GM18517 (cell line): ENCODE measurements around the gene TMEM30B.
"Not testable (repeated sequence)": the region's sequence is repeated elsewhere in the genome, so short reads cannot be mapped to it uniquely, and the experiment has no call there.

Experiments
- ATAC-seq: cut with Tn5 transposase; IDR thresholded peaks from one replicate; pipeline ENCODE4 v1.9.1; 2021; ENCODE audit warnings: mild to moderate bottlenecking, moderate library complexity; ENCODE audit not compliant: unreplicated experiment

The TMEM30B gene

DNA sequence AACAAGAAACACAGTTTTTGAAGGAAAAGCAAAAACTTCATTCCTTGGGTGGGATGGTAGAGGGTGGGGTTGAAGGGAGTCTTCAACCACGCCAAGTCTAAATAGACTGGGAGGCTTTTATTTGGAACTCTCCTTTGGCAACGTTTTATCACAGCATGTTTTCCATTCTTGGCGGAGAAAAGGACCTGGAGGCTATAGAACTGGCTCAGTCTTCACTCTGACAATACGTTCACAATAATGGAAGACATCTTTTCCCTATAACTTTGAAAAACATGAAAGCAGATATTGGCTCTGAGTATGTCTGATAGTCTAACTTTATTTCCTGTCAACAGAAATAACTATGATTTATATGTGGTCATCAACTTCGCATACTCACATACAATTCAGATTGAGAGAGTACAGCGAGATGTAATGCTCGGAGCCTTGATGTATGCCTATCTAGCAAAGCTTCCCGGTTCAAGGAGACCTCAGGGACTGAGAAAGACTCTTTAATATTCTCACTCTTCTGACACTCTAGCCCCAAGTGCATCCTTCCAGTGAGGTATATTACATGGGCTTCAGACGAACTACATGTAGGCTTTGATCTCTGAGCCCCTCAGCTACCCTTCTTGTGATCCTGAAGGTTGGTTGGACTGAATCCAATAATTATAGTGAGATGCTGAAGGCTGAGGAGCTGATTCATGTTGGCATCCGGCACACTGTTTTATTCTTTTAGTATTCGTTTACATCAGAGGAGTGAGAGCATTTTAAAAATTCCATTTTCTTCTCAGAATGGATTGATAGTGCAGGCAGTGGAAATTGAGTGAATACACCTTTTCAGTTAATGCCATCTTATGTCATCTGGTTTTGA, 14.0 kb downstream of the TMEM30B start:
- ATAC-seq, result no peak

DNA sequence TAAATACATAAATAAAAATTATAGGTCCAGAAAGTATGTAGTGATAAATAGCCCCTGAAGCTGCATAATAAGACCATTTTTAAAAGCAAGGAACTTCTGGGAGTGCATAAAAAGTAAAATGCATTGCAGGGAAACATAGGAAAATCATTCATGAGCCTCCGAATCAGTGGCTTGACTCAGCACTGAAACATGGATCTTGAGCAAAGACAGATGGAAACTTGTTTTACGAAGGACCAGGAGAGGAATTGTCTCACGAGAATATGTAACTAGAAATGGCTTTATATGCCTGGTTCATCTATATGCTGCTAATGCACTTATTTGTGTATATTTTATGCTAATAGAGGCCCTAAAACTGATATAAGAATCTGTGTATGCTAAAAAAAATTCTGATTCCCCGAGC, 14.7 kb downstream of the TMEM30B start:
- ATAC-seq, result no peak

DNA sequence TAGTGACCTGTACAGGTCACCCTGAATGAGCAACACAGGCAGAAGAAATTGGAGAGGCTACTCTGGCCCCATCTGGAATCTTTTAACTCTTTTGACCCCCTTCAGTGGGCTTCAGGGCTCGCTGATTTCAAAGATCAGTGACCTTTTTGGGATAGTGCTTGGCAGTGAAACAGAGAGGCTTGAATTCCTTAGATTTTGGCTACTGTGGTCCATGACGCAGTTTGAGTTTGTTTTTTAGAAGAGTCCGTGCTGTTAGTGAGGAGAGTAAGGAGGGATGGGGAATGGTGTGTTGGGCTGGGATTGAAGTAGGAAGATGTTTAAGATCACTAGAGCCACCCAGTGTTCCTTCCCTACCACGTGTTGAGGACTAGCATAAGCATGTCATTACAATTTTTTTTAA, 16.5 kb downstream of the TMEM30B start:
- no peak for ATAC-seq

DNA sequence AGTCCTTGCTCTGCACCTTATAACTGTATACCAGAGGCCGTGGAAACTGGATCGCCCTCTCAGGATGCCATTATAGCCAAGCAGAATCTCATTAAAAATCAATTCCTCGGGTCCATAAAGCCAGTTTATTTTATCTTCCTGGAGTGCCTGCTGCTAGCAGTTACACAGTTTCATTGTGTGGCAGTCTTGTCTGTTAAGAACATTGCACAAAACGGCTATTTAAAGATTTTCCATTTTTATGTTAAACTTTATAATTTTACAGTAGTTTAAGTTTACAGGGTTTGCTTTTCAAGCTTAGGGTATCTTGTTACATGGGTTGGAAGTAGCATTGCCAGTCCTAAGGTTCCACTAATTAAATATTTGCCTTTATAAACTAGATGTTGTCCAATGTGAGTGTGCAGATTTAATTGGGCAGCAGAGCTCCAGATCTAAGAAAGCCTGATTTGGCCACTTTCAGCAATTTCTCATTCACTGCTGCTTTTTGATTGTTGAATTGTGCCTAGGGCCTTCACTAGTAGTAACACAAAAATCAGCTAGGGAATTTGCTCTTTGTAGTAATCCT, 17.0 kb downstream of the TMEM30B start:
- no peak for ATAC-seq

DNA sequence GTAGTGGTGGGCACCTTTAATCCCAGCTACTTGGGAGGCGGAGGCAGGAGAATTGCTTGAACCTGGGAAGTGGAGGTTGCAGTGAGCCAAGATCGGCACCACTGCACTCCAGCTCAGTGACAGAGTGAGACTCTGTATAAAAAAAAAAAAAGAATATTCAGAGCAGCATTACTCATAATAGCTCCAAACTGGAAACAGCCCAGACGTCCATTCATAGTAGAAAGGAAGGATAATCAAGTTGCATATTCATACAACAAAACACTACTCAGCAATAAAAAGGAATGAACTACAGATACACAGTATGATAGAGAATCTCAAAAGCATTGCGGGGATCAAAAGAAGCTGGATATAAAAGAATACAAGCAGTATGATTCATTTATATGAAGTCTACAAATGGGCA, 19.1 kb downstream of the TMEM30B start:
- no peak for ATAC-seq

DNA sequence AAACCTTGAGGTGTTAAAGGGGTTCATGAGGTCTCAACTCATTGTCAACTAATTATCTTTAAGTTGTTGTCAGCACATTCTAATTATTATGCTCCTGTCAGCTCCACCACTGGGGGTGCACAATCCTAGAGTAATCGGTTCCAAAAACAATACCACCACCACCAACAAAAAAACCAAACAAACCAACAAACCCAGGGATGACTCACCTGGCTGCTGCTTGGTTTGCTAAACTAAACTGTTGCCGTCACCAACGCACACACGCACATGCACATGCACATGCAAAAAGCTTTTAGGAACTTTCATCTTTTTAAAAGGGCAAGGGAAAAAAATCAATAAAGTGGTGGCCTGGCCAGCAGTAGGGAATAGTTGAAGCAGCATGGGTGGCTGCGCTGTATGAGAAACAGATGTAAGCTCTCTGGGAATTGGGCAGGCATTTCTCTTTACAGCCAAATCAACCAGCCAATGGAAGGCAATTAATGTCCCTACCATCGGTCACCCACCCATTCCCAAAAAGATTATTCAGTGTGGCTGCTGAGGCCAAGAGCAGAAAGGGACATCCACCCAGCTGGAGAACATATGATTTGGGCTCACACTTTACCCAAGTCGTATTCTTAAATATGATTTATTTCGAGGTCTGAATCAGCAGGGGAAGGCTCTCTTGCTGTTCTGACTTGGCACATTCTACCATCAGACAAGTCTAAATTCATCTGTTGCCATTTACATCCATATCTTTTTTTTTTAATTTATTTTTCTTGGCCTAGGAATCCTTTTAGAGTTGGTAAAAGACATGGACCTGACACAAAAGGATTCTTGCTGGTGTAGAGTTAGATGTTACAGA, 20.0 kb downstream of the TMEM30B start:
- no peak for ATAC-seq

DNA sequence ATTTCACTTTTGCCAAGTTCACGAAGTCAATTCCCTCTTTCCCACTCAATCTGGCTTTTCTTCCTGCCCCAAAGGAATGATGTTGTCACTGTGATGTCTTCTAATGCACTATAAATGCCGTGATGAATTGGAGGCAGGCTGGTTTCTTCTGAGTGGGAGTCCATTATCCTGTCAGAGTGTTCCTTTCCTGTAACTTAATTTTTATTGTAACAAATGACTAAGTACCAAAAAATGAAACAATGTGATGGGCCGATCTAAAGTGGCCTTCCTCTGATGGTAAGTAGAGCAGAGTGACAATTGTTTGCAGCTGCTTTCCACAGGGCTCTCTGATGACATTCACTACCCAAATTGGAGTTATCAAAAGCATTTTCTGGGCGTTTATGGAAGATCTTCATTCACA, 22.2 kb downstream of the TMEM30B start:
- no peak for ATAC-seq

DNA sequence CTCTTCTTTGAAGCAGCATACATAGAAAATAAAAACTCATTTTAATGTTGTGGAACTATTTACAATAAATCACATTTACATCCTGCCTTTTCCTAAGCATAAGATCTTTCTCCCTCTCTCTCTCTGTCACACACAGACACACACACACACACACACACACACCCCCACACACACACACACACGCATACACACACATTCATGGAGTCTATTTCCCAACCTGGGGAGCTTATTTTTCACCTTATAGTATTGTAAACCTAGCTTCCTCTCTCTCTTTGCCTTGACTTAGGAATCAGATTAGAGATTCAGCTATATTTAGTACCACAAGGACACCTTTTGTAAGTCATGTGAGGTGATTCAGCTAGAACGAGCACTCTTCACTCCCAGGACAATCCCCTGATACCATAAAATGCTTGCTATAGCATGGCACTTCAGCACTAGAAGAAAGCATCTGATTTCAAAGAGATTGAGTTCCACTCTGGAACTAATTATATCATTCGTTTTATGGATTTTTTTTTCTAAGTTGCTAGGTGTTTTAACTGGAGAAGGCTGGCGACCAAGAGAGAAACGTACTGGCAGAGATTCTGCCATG, 23.6 kb downstream of the TMEM30B start:
- ATAC-seq, result no peak

DNA sequence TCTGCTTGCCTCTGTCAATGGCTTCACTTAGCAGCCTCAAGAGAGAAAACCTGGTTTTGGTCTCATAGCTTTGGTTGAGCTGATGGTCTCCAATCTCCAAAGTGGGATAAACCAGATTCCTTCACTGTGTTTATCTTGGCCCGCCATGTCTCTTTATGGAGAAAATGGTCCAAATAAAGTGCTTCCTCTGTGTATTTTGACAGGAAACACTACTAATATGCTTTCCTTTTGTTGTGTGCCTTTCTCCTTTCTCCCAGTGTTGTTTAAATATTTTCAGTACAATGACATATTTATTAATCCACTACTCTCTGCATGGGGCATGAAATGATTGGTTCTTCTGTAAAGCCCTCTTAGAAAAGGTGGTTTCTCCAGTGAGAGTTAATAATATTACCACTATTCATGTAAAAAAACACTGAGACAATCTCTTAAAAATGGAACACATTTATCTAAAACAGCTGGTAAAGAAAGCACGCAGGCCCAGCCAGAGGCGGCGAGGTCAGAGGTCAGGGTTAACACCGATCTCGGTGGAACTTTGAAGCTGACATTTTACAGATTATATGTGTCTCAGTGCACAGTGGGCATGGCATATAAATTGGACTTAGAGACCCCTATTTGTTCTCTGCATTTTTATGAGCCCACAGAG, 24.2 kb downstream of the TMEM30B start:
- no peak for ATAC-seq

DNA sequence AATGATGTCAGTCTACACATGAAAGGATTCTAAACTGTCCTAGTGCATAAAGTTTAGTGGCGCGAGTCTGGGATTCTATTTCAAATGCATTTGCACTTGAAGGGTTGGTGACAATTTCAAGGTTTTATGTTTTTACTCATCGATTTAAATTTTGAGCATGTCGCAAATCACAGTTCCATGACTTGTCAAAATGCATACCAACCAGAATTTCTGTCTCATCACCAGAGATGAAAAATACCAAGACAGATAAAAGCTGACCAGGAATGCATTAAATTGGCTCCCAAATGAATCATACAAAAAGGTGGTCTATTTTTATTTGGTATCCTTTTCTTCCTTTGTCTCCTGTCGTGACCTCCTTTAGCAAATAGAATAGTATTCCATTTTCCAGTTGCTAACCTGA, 25.2 kb downstream of the TMEM30B start:
- ATAC-seq, result no peak

DNA sequence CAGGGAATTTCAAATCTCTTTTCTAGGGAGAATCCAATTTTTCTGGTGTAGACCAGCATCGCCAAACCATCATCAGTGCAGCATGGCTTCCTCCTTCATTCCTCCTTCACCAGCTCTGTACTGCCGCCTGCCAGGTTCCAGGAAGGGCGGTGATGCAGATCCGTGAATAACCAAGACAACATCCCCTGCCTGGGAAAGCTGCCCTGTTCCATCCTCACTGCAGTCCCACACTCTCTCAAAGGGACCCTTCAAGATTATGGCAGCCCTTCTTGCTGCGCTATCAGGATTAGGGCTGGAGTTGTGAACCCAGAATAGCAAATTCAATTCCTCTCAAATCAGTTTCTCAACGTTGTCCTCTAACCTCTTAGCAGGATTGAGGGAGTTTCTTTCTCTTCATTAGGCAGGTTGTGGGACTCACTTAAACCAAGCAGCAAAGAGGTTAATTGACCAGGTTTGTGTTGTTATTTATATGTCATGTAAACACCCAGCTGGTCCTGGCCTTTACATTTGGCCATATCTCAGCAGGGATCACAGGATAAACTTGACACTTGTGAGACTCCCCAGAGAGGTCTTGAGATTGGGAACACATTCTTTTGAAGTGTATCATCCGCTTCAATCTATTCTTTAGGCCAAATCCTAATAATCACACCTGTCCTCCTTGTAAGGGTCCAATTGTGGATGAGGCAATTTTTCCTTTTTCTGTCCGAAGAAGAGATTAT, 26.2 kb downstream of the TMEM30B start:
- no peak for ATAC-seq

DNA sequence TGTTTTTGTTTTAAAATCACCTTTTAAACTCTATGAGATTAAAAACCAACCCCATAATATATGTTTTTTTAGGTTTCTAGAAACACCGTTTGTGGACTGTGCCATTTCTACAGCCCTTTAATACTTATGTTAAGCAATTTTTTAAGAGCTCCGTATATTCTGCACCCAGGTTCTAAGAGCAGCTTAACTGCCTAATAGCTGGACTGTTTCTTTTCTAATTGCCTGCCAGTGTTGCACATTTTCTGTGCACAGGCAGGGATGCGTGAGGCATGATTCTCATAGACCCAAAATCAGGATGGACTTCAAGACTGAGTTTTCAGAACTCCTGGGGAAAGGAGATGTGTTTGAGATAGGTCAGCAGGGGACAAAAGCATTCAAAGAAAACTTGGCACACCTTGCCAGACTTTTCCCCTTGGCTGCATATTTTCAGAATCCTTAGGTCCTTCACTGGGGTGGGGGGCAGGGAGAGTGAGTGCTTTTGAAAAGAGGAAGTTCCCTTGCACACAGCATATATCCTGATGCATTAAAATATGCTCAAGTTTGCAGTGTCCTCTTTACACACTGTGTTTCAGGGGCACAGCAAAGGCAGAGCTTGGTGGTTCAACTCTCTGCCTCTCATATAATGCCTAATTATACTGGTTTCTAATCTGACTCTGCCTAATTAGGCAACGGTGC, 27.9 kb downstream of the TMEM30B start:
- ATAC-seq, result no peak

DNA sequence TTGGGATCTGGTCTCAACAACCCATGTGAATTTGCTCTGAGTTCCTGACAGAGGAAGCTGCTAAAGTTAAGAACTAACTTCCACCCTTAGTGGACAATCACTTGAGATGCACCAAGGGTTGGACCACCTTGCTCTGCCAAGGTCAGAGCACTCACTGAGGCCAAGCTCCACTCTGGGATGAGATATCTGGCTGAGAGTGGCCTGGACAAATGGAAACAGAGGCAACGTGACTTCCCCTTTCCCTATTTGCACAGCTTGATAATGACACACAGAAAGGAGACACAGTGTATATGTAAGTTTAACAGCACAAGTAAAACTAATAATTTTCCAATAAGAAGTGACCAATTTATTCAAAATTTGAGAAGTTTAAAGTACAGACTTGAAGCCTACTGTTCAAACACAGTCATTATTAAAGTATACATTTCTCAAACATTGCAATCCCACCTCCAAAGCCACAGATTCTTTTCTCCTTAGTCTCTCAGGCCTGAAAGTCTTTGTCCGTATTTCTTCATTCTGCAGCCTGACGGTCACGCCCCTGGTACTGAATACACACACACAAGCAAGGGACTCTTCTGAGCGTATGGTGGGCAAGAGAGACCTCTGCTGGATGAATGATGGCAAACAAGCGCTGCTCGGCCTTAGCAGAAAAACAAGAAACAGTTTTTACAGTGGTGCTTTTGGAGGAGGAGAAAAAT, 28.6 kb downstream of the TMEM30B start:
- ATAC-seq, result peak; percentile 81

DNA sequence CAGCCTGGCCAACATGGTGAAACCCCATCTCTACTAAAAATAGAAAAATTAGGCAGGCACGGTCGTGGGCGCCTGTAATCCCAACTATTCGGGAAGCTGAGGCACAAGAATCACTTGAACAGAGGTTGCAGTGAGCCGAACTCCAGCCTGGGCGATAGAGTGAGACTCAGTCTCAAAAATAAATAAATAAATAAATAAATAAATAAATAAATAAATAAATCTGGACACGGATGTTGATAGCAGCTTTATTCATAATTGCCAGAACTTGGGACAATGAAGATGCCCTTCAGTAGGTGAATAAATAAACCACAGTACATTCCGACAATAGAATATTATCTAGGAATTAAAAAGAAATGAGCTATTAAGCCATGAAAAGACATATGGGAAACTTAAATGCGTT, 31.1 kb downstream of the TMEM30B start:
- no peak for ATAC-seq

DNA sequence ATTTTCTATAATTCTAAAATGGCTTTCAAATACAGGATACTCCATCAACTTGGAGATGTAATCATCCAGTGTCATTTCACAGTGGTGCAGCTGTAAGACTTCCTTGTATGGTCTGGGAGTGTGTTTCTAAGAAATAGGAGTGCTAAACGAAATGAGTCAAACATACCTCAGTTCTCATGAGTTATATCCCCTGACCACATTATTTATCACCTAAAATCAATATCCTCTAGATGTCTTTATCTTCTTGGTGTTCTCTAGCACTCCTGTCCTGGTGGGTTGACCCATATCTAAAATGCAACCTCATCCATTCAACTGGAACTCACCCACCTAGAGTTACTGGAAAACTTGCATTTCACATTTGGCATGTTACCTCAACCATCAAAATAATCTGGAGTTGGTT, 33.2 kb downstream of the TMEM30B start:
- no peak for ATAC-seq

DNA sequence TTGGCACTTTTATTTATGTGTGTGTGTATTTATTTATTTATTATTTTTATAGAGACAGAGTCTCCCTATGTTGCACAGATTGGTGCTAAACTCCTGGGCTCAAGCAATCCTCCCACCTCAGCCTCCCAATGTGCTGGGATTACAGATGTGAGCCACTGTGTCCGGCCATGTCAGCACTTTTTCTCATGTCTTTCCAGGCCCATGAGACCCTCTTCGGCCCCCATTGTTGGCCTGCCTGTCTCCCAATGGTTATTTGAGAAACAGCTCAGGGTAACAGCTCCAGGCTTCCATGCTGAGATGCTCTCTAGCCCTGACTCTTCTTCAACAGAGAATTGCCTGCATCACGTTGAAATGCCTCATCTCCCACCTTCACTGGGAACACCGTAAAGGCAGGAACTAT, 34.4 kb downstream of the TMEM30B start:
- no peak for ATAC-seq

DNA sequence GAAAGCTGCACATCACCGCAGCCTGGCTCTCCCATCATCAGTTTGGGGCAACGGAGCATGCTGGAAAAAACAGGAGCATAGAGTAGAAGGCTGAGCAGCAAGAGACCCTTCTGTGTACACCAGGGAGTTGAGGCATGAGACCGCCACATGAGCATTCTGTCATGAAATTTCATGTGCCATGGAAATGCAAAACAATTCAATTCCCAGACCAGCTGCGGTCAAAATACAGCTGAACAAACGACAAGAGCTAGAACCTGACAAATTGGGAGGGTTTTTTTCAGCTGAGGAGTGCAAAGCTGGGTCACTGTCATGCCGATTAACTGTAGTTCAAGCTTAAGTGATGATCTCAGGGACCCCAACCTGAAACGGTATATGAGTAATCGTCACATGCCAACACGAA, 37.1 kb downstream of the TMEM30B start:
- ATAC-seq, result no peak

DNA sequence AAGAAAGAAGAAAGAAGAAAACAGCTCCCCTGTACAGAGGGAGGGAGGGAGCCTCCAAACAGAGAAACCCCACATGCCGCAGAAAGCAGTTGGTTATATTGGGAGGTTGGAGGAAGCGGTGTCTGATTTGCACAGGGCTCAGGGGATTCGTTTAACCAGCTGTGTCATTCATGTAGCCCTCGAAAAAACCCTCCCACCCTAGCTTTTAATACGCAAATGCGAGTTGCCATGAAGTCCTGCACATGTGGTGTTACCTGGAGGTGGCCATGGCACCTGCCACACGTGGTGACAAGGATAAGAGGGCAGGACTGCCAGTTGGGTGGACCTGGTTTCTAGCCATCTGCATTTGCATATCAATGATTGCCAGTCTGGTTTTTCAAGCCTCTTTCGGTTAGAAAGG, 40.9 kb downstream of the TMEM30B start:
- no peak for ATAC-seq

DNA sequence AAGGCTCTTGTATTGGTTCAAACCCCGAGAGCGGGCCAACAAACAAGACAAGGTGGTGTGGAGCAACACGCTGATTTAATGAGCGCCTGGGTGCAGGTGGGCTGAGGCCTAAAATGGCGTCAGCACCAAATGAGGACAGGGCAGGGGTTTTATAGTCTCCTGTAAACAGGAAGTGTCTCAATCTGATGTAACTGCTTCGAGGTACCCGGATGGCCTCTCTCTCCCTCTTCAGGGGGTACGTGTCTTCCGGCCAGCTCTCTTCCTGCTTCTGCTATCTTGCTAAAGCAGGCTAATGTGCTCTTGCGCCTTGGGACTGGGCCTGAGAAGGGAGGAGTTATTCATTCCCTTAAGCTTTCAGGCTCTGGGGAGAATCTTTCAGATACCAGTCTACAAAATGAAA, 41.9 kb downstream of the TMEM30B start:
- ATAC-seq, result not testable (repeated sequence)
